Upper lobe of right lung (tissue), 1 donor: Measurements from ENCODE around the gene MC1R. TPM values are rescaled to one million over a fixed set of nuclear protein-coding genes. Genes with fewer than 3 reads are reported as not detected.

Source experiments
- ATAC-seq: fragments of 200-7000 bp; cut with Tn5 transposase; one replicate; pipeline ENCODE4 v1.9.1; 2020; ENCODE audit warnings: mild to moderate bottlenecking, moderate library complexity
- DNase-seq: peaks from one replicate; pipeline ENCODE4 v3.0.0-alpha.2; 2020
- H3K27ac ChIP-seq: fragments of 200-600 bp; one replicate; pipeline ENCODE4 v1.8.0; 2022
- H3K27me3 ChIP-seq: fragments of 200-600 bp; one replicate; pipeline ENCODE4 v1.8.0; 2022; ENCODE audit warnings: mild to moderate bottlenecking
- H3K36me3 ChIP-seq: fragments of 200-600 bp; one replicate; pipeline ENCODE4 v1.8.0; 2022
- H3K4me1 ChIP-seq: fragments of 200-600 bp; one replicate; pipeline ENCODE4 v1.8.0; 2022
- H3K4me3 ChIP-seq: fragments of 200-600 bp; one replicate; pipeline ENCODE4 v1.8.0; 2022; ENCODE audit warnings: mild to moderate bottlenecking
- H3K9me3 ChIP-seq: fragments of 200-600 bp; one replicate; pipeline ENCODE4 v1.8.0; 2022
- CTCF ChIP-seq: fragments of 200-600 bp; IDR thresholded peaks from one replicate; pipeline ENCODE4 v1.8.0; 2022; ENCODE audit warnings: antibody characterized with exemption
- intact Hi-C: fragments of 100-400 bp; cut with DNase I; formaldehyde crosslinking; loops from one replicate; pipeline ENCODE4 v1.11.0; 2022
- total RNA-seq: library from RNA; stranded (reverse); fragmentation: NEBNext Ultra II Directional; extraction: Animal tissue kit (Norgen Biotek cat#: 25700); gene quantifications from one replicate; pipeline ENCODE4 v1.2.1, GENCODE V29; 2021
- donor health status: DM: no; HTN: yes; CAD: no; lungs with severe emphysema.

Gene MC1R
- total RNA-seq, 1 donor from 2014 or later = 3.6 TPM

GRCh38 chr16:89921702-89922476 is 3.2 kb downstream of the MC1R start:
- Histone ChIP-seq H3K9me3 (no peaks in the 10 kb centered on the region), H3K36me3 (no peaks in the 10 kb centered on the region), H3K27me3 (peaks cover 44% of the 10 kb centered on the region), H3K4me3 (peak overlapping the region; percentile 55), H3K27ac (peak overlapping the region; percentile 80), H3K4me1 (peaks cover 58% of the 10 kb centered on the region)
- intact Hi-C loops = no loop called here
- no peak for TF ChIP-seq CTCF
- DNase-seq (peak; percentile 80), ATAC-seq (peak; percentile 29)

- H3K9me3 ChIP-seq = no peaks in the 10 kb centered on the region
- ATAC-seq (no peak), DNase-seq (peak; percentile 80)
- H3K27ac ChIP-seq = peak overlapping the region; percentile 80
- H3K27me3 ChIP-seq = peaks cover 49% of the 10 kb centered on the region
- TF ChIP-seq CTCF = no peak
- H3K4me1 ChIP-seq = peaks cover 54% of the 10 kb centered on the region
- H3K36me3 ChIP-seq = no peaks in the 10 kb centered on the region
- H3K4me3 ChIP-seq = peak overlapping the region; percentile 55
- intact Hi-C loops = no loop called here
Measured at GRCh38 chr16:89922477-89922883, 3.8 kb downstream of the MC1R start.

- intact Hi-C loops = no loop called here
- DNase-seq (peak; percentile 77), ATAC-seq (peak; percentile 45)
- Histone ChIP-seq H3K27me3 (peaks cover 49% of the 10 kb centered on the region), H3K27ac (peak within 1 kb of the TSS; percentile 80), H3K4me1 (peaks cover 48% of the 10 kb centered on the region), H3K9me3 (no peaks in the 10 kb centered on the region), H3K4me3 (peak within 1 kb of the TSS; percentile 55), H3K36me3 (no peaks in the 10 kb centered on the region)
- TF ChIP-seq CTCF = no peak
Measured at GRCh38 chr16:89922884-89923639, 4.4 kb downstream of the MC1R start, which contains the start of gene TUBB3. Gene TUBB3 (plus strand): TSS chr16:89923342. CDS start chr16:89923402, 60 bp downstream.

GRCh38 chr16:89923640-89924296 is 5.1 kb downstream of the MC1R start:
- Histone ChIP-seq H3K9me3 (no peaks in the 10 kb centered on the region), H3K4me1 (peaks cover 41% of the 10 kb centered on the region), H3K27ac (no peak overlapping the region), H3K4me3 (peak overlapping the region; percentile 55), H3K27me3 (peaks cover 49% of the 10 kb centered on the region), H3K36me3 (no peaks in the 10 kb centered on the region)
- TF ChIP-seq CTCF = no peak
- intact Hi-C loops = no loop called here
- DNase-seq (no peak), ATAC-seq (no peak)

GRCh38 chr16:89924297-89924924 is 5.7 kb downstream of the MC1R start:
- Histone ChIP-seq H3K4me1 (peaks cover 38% of the 10 kb centered on the region), H3K9me3 (no peaks in the 10 kb centered on the region), H3K4me3 (no peak overlapping the region), H3K27ac (no peak overlapping the region), H3K27me3 (peaks cover 49% of the 10 kb centered on the region), H3K36me3 (no peaks in the 10 kb centered on the region)
- no peak for TF ChIP-seq CTCF
- DNase-seq (no peak), ATAC-seq (no peak)
- intact Hi-C loops = no loop called here
